ENCODE data around the gene TOMM22.

The TOMM22 gene

DNA sequence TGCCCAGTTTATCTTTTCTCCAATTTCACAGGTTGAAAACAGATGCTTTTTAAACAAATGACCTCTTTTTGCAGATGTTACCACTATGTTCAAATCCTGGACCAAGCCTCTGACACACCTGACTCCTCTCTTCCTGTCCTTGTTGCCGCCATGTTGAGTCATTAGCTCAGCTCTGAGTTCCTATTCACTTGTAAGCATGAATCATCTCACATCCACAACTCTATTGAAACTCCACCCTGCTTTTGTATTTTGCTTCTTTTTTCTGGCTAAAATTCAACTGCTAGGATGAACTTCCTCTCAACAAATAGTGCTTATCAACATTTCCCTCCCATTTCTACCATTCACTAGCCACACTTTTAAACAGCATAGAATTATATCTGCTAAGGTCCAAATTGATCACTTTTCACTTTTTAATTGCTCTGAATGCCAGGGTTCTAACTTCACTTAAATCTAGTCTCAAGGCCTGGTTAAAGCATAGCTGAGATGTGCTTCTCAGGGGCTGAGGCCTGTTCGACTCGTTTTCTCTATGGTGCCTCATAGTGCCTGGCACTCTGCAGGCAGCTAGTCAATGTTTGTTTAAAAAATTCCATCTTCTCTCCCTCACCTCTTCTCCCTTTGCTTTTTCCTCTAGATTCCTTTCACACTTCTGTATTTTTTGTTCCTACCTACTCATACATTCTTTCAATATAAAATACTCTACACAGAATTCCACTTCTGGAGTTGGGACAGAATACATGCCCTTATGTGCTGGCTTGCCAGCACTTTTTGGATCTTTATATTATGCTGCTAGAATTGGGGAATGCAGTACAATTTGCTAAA is 15.1 kb downstream of the TOMM22 start:
- DNase-seq: peak; percentile 56 to 82 (median 66)

DNA sequence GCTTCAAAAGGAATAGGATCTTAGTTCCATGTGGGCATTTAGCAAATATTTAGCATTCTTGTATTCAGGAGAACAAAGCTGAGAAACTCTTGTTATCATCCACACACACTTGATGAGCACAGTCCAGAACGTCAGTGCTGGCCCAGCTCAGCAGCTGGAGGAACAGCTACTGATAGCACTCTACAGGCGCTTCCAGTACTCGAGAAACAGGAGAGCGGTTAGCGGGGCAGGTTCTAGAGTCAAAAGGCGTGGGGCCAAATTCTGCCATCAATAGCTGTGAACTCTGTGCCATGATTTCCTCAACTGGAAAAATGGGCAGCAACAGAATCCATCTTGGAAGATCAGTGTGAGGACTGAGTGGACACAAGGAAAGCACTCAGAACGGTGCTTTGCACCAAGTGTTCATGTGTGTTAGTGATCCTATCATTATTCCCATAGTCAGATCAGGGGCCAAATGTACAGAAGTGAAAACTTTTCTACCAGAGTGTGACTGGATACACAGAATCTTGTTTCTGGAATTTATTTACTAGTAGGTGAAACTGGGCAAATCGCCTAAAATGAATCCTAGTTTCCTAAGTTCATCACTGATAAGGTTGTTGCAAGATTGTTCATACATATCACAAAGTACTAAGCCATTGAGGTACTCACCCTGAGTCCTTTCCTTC is 15.8 kb downstream of the TOMM22 start:
- DNase-seq: no peak

DNA sequence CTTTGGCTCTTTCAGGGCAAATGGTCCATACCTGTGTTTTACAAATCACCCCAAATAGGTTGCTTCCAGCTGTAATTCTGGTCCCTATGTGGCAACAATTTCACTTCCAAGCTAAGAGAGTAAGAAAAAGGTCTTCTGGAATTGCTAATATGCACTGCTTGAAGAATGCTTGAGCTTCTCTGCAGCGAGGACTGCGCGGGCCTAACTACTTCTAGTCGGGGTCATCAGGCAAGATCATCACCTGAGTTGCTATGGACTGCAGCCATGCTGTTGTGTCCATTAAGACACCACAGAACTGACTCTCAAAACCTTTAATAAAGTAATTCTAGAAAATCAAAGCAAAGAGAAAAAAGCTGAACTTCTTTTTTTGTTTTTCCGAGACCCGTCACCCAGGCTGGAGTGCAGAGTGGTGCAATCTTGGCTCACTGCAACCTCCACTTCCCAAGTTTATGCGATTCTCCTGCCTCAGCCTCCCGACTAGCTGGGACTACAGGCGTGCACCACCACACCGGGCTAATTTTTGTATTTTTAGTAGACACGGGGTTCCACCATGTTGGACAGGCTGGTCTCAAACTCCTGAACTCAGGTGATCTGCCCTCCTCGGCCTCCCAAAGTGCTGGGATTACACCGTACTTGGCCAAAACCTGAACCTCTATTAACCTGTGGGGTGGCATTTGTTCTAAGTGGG is 16.8 kb downstream of the TOMM22 start:
- DNase-seq: no peak

DNA sequence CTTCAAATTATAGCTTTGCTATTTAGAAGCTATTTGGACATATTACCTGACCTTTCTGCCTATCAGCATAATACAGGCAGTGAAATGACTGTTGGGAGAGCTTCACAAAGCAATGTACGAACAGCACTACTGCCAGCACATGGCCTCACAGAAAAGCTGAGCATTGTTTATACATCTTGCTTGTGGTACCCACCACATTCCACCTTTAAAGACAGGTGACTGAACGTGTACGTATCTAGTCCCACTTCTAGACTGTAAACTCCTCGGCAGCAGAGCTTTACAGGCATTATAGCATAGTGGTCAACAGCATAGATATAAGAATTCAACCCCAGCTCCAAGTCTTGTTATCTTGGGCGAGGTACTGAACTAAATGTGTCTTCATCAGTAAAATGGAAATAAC is 17.4 kb downstream of the TOMM22 start:
- DNase-seq: no peak

DNA sequence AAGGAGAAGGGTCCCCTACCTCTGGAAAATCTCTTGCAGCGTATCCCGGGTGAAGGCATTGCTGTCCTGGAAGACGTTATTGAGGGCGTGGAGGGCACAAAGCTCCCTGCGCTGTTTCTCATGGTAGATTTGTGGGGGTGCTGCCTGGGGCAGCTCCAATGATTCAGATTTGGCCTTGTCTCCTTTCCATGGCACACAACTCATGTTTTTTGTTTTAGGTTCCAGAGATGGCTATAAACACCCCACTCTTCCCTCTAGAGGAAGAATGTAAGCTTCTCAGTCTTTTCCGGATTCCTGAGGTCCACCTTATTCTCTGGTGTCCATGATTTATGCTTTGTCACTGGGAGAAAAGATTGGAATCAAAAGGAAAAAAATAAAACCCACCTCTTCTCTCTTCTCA is 18.0 kb downstream of the TOMM22 start:
- DNase-seq: peak in 1 of 4 experiments; percentile 39

DNA sequence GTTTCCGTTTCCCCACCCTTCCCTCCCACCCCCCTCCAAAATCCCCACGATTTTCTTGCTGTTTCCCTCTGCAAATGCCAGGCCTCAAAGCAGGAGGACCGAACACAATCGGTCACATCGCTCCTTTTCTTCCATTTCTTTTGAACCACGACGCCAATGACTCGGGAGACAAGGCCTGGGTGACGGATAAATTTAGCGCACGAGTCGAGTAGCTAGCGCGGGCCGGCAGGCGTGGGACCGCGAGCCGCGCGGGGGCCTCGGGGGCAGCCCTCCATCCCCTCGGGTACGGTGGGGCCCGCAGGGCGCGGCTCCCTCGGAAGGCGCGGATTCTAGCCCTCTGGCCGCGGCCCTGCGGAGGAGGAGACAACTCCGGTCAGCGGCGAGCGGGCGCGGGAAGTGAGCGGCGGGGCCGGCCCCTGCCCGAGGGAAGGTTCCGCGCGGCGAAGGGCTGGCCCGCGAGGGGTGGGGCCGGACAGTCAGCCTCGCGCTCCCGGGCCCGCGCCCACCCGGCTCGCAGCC is 18.6 kb downstream of the TOMM22 start:
- DNase-seq: peak; percentile 81 to 93 (median 88)

DNA sequence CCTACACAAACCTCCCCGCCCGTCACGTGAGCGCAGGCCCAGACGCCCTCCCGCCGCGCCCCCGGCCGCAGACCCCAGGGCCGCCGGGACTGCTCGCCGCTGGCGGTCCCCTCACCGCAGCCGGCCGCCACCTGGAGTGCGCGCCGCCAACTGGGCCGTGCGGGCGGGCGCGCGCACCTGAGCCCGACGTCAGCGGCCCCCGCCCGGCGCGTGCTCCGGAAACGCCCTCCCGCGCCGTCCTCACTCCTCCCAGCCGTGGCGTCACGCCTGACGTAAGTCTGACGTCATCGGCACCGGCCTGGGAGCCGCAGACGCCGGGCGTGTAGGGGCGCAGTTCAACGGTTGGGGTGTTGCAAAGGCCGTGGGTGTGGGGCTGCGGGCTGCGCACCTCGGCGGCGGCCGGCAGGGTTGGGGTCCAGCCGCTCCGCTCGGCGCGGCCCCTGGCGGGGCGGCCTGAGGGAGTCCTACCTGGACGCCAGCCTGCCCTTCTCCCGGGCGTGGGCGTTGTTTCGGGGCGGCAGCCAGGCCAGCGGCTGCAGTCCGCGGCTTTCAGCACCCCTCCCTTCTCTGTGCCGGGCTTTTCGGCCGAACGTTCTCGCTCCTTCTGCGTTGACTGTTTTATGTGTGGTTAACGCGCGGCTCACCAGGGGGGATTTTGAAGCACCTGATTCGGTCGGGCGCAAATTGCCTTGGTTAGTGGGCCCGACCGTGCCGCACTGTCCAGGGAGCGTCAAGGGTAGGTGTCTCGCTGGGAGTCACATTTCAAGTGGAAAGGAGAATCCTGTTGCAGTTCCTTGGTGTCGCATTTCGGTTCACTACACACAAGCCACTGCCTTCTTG is 19.3 kb downstream of the TOMM22 start, which contains the start of gene JOSD1:
TSS of gene JOSD1 (minus strand) at position 155 of the 840 bp plus-strand sequence. CDS start 956 bp downstream, outside the sequence.
- DNase-seq: peak; percentile 98 to 99 (median 99)

DNA sequence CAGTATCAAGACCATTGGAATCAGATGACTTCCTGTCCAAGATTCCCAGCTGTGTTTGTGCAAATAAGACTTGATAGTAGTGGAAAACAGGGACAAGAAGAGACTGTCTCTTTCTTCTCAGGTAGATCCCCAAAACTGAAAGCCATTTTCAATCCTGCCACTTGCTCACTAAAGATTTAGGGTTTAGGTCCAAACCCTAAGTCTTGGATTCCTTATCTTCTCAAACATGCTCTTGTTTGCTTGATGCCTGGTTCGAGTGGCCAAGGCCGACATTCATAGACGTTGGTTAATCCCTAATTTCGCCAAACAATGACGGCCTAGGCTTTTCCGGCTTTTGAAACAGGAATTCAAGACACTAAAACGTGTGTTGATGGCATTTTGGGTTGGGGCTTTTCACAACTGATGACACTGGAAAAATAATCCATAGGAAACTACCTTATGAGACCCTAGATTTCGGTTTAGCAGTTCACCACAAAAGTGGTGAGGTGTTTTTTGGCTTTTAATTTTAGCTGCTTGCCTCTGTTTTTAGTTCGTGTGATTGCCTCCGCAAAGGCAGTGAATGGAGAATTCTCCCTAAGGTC is 23.0 kb downstream of the TOMM22 start:
- peak in 1 of 4 experiments; percentile 19 for DNase-seq

DNA sequence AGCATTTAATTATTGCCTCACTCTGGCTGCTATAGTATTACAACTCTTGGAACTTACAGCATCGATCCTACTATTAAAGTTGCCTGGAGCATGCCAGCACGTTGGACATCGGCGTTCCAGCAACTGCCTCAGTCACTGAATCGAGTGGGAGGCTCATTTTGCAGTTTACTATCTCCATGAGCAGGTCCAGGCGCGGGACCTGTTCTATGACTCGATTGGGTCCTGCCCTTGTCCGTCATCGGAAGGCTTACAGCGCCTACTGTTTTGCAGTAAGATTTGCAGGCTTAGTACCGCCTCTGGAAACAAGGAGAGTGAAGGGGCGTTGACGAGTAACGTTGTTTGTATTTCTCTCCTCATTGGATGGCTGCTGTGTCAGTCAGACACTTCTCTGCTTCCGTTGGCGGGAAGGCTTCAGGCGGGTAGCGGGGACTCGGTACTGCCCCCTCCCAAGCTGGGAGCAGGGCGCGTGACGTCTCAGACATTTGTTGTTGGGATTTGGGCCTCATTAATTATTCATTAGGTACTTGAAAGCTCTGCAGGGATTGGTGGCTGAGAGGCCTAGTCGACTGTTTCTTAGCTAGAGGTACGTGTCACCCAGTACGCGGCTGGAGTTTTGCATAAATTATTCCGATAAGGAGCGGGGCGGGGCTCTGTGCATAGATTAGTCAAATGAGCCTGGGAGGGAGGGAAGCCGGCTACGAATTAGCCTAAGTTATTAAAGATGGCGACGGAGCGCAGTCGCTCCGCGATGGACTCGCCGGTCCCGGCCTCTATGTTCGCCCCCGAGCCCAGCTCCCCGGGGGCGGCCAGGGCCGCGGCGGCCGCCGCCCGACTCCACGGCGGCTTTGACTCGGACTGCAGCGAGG is 23.7 kb downstream of the TOMM22 start, which contains the start of gene GTPBP1:
TSS of gene GTPBP1 (plus strand) at position 710 of the 866 bp plus-strand sequence. CDS start at position 722, 12 bp downstream.
- DNase-seq: peak; percentile 99 to 100 (median 100)

DNA sequence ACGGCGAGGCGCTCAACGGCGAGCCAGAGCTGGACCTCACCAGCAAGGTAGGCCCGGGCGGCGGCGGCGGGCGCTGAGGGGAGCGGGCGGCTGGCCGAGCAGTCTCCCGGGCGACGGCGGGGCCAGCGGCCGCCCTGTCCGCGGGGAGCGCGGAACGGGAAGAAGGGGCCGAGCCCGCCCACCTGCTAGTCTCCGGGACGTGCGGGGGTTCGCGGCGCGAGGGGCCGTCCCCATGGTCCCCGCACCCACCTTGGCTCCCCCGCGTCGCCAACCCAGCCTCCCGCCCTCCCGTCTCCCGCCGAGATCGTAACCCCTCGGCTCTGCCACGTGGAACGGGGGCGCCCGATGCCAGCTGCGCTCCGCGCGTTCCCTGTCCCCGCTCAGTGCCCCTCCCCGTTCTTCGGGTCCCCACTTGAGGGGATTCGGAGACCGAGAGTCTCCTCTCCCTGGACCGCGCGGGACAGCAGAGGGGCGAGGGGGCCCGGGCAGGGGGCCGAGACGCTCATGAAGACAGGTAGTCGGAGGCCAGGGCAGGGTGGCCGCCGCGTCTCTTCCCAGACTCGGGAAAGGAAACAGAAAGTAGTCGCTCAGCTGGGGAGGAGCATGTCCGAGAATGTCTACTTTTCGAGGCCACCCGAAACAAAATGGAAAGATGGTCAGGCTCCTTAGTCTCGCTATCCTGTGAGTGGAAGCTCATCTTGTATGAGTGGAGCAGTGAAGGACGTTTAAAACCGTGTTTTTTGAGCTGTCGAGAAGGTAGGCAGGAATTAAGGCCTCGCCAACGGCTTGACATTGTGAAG is 24.5 kb downstream of the TOMM22 start:
- DNase-seq: peak in 3 of 4 experiments; percentile 42 to 70 (median 48)

DNA sequence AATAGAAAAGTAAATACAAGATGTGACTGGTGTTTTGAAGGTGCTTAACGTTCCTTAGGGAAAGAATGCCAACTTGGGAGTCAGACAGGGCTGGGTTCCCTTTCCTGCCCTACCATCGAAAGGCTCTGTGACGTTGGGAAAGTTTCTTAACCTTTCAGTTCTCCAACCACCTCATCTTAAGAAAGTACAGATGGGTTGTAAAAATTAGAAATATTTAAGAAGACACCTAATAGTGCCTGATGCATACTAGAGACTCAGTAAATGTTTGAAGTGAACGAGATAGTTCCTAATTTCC is 25.1 kb downstream of the TOMM22 start:
- DNase-seq: no peak

DNA sequence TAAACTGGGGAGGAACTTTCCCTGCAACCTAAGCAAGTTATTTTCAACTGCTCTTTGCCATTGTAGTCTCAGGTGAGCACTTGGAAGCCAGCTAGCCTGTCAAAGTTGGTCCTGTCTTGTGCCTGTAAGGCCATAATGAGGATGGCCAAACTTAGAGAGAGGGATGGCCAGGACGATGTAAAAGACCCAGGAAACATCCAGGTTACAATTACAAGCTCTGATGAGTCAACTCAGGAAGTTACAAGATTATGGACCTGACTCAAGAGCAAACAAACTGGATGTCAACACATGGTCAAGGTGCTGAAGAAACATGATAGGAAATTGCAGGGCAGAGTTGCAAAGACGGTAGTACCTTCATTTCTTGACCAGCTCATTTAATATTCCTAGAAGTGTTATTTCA is 25.6 kb downstream of the TOMM22 start:
- DNase-seq: peak in 2 of 4 experiments; percentile 28 to 47

DNA sequence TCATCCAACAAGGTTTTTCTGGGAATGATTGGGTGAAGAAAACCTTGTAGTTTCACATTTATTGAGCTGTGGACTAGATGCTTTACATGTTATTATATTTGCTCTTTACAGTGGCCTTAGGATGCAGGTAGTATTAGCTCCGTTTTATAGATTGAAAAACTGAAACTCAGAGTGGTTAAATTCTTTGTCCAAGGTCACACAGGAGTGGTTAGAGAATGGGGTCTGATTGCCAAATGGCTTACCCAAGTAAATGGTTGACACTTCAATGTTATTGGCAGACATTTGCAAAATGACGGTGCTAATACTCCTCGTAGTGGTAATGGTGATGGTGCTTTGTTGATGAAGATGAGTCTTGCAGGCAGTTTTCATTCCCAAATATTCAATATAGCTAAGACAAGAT is 26.2 kb downstream of the TOMM22 start:
- no peak for DNase-seq

DNA sequence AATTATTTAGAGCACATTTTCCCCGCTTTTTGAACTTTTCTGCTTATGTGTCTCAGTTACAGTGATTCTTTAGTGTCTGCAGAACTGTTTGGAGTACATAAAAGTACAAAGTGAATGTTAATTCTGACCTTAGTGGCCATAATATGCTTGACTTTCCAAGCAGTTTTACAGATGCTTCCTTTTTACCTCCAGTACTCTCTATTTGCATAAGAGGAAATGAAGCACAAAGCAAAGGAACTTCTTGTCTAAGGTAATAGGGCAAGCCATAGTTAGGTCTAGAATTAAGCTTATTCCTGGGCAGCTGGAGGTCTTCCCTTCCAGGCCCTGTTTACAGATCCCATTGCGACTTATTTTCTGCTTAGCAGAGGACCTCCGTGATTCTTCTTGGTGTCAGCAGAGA is 27.5 kb downstream of the TOMM22 start:
- no peak for DNase-seq

DNA sequence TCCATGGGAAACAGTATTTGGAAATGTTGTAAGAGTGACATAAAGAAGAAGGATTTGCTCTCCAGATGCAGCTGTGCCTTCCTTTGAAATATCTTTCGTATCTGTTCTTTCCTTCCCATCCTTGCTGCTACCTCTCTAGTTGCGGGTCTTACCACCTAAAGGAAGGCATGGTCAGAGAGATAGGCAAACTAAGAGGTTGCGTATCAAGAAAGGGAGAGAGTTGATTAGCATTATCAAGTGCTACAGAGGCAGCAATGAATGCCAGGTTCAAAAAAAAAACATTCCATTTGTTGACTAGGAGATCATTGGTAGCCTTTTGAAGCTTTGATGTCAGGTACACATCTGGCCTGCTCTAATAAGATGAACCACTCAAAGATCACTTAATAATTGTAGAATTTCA is 28.6 kb downstream of the TOMM22 start:
- DNase-seq: no peak

DNA sequence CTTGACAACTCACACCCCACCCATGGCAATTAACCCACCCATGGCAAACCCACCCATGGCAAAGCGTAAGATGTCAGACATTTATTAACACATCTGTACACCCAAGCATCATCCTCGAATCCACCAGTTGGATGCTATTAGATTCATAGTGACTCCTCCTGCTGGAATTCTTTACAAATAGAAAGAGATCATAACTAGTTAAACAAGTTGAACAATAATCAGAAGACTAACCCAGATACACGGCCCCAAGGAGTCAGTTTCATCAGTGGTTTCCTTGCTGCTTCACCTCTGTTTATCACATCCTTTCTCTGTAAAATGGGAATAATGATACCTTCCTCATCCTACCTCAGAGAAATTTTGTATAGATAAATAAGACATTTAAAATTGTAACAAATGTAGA is 29.1 kb downstream of the TOMM22 start:
- no peak for DNase-seq

DNA sequence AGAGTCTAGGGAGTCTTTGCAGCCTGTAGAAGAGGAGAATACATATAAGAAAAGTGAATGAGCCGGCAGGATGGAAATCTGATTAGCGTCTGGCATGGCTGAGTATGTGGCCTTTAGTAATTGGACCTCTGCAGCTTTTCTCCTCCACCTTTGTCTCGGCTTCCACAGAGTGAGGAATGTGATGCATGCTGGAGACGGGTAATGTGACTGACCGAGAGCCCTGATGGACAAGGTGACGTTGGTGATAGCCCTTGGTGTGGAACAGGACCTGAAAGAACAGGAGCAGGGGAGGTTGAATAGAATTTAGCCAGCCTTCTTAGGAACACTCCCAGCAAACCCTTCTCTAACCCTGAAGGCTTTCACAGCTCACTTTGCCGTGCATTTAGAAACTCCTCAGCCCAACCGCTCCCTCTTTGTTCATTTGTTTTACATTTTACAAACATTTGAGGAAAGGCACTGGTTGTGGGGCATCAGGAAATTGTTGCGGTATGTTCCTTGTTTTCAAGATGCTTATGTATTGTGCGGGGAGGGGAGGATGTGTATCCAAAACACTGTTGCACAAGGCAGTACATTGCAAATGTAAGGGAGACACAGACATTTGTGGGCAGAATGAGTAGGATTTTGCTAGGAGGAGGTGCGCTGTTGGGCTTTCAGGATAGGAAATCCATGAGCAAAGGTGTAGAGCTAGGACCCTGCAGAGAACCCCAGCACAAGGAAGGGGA is 30.9 kb downstream of the TOMM22 start:
- no peak for DNase-seq

DNA sequence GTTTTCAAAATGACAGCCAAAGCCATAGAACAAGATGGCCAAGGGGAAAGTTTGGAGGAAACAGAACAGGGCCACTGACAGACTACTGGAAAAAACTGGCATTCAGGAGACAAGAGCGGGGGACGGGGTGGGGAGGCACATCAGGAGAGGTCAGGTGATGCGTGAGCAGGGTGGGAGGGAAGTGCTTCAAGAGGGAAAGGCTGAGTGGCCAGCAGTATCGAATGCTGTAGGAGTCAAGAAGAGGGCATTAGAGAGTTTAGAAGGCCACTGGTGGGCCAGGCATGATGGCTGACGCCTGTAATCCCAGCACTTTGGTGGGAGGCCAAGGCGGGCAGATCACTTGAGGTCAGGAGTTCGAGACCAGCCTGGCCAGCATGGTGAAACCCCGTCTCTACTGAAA is 32.2 kb downstream of the TOMM22 start:
- no peak for DNase-seq

DNA sequence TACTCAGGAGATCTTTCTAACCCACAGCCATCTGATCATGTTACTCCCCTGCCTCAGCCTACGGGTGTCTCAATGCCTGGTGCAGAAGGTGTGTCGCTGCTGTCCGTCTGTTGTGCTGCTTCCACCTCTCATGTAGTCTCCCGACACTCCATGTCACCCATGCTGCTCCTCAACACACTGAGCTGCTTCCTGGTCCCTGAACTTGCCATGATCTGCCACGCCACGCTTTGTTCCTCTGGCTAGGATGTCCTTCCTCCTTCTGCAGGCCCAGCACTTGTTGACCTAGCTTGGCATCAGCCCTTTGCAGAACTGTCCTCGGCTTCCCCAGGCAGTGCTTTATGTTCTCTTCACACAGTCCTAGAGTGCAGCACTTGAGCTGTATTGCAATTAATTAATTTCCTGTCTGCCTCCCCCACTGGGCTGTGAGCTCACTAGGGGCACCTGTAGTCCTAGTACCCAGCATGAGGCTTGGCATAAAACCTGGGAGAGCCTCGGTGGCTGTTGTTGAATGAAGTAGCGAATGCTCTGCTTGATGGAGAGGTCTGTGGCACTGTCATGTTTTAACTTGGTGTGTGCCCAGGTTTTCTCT is 33.5 kb downstream of the TOMM22 start:
- peak; percentile 64 to 78 (median 72) for DNase-seq

Measured in suppressor macrophage (primary cell).